ENCODE data around the gene CNOT4.

GRCh38 chr7:135348493-135348892 lies 161.4 kb downstream of the CNOT4 start:
- TF ChIP-seq POLR2A (IDR thresholded peaks at IDR 0.05; ENCODE audit: low read depth, low read length): no peak
- no peak for TF ChIP-seq CTCF (IDR thresholded peaks at IDR 0.05 in 2 of 3, conservative IDR thresholded peaks at IDR 0.05 in 1 of 3; ENCODE audit: control insufficient read depth in 2 of 3, extremely low read depth in 1 of 3, insufficient read depth in 1 of 3, low read depth in 3 of 3, low read length in 3 of 3)
- no peak for TF ChIP-seq NFYB (IDR thresholded peaks at IDR 0.05; ENCODE audit: insufficient read depth, low read depth, low read length)
- TF ChIP-seq RCOR1 (conservative IDR thresholded peaks at IDR 0.05; ENCODE audit: low read depth, low read length): no peak
- no peak for TF ChIP-seq POLR2AphosphoS5 (IDR thresholded peaks at IDR 0.05; ENCODE audit: low read length)
- TF ChIP-seq CEBPB (IDR thresholded peaks at IDR 0.05; ENCODE audit: borderline replicate concordance in 1 of 2, low read depth in 2 of 2, low read length in 2 of 2): no peak
- TF ChIP-seq RELA (IDR thresholded peaks at IDR 0.05; ENCODE audit: borderline replicate concordance, partially characterized antibody): no peak
- no peak for TF ChIP-seq TARDBP (IDR thresholded peaks at IDR 0.05; ENCODE audit: borderline replicate concordance)
- TF ChIP-seq MAX (IDR thresholded peaks at IDR 0.05; ENCODE audit: low read depth, low read length): no peak

Data from GM12878 (cell line).